NCI-H446 (cell line): ENCODE measurements around the gene ETFA.

Experiments
- DNase-seq, 2 experiments: peaks; one replicate each; lab custom pipeline; 2025; lab: John Stamatoyannopoulos, UW

The ETFA gene

GRCh38 chr15:76311100-76311953 is at the start of gene ETFA:
ETFA (minus strand) TSS chr15:76311469; CDS start chr15:76311388, 81 bp downstream.
- DNase-seq, result peak; percentile 90 to 98

- peak in 1 of 2 experiments; percentile 23 for DNase-seq
Measured at GRCh38 chr15:76360416-76360815, 49.1 kb upstream of the ETFA start.

GRCh38 chr15:76359152-76359551 is 47.9 kb upstream of the ETFA start:
- peak in 1 of 2 experiments; percentile 26 for DNase-seq

GRCh38 chr15:76358453-76358852 is 47.2 kb upstream of the ETFA start:
- DNase-seq, result no peak

- DNase-seq, result no peak
Measured at GRCh38 chr15:76354823-76355440, 43.7 kb upstream of the ETFA start.

DNA sequence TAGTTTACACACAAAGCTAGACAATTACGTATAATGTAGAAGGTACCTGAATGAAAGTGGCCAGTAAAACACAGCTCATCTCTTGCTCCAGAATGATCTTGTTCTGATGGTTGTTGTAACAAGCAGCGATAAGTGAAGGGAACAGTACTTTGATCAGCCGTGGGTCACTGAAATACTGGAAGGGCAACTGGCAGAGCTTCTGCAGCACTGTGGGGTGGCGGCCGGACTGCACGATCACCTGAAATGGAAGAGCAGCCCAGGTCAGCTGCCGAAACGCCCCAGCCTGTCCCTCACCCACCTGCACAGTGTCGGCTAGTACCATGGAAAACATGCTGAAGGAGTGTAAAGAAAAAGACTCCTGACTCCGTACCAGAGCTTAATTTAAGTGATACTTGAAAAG is 42.6 kb upstream of the ETFA start:
- DNase-seq, result no peak

- no peak for DNase-seq
Measured at GRCh38 chr15:76353023-76353577, 41.8 kb upstream of the ETFA start.

GRCh38 chr15:76349301-76350070 is 38.2 kb upstream of the ETFA start:
- DNase-seq, result no peak

- DNase-seq, result no peak
Measured at GRCh38 chr15:76347482-76348055, 36.3 kb upstream of the ETFA start.

DNA sequence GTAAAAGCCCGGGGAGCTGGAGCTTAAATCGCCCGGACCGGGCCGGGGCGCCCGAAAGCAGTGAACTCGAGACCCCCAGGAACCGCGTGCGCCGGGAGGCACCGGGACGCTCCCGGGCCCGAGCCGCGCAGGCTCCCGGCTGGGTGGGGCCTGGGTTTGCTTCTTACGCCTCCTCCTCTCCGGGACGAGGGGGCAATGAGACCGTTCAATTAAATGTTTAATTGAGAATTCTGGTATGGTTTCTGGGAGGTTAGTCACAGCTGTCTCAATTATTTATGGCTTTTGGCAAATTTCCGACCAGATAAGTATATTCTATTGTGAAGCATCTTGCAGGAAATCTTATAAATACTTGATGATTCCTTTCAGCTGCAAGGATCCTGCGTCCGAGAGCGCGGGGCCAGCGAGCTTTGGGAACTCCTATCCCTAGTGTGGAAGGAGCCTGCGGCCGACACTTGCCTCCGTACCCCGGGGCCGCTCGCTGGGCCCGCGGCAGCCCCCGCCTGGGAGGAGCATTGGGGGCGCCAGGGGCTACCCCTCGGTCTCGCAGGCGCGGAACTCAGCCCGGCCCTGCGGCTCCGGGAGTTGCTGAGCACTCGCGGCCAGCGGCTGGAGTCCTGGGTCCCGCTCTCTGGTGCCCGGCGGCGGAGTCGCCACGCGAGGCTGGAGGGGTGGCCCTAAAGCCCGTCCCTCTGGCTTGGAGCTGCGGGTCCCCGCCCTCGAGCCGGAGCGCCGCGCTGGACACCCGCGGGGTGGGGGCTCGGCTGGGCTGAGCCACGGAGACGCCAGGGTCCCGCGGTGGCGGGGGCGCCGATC is 35.6 kb upstream of the ETFA start:
- DNase-seq, result no peak

DNA sequence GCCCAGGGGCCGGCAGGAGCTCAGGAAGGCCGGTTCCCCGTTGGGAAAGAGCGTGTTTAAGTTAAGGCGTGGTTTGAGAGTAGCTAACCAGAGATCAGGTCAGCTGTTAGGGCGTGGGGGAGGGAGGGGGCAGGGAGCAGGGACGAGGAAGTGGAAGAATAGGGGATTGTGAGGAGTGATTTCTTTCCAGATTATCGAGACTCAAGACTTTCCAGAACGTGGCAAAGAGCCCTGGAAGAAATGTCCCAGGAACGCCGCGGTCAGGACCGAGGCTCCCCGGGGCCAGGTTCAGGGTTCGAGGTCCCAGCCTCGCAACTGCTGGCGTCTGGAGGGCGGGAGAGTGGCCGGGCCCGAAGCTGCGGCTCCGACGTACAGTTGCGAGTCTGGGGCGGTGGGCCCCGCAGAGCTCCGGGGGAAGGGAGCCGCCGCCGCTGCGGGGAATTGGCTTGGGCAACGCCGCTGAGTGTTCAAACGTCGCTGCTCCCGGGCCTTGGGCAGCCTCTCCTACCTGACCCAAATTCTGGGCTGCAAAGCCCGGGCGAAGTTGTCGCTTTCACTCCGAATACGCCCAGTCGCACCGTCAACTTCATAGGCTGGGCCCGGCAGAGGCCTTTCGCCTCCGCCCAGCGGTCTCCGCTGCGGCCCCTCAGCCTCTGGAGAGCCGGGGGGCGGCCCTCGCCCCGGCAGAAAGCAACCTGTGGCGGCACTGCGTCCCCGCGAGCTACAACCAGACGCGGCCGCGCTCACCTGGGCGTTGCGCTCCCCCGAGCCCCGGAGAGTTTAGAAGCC is 34.8 kb upstream of the ETFA start:
- DNase-seq, result no peak

DNA sequence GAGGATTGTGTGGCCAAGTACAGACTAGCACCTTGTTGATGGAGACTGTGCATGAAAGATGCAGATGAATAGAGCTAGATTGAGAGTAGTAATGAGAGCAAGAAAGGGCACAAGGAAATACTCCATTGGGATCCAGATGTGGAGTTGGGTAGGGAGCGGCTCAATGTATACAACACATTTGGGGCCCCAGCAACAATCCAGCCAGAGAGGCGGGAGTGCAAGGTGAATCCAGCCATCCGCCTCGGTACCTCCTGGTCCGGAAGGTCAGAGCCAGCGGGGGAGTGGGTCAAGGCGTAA is 34.3 kb upstream of the ETFA start:
- no peak for DNase-seq

DNA sequence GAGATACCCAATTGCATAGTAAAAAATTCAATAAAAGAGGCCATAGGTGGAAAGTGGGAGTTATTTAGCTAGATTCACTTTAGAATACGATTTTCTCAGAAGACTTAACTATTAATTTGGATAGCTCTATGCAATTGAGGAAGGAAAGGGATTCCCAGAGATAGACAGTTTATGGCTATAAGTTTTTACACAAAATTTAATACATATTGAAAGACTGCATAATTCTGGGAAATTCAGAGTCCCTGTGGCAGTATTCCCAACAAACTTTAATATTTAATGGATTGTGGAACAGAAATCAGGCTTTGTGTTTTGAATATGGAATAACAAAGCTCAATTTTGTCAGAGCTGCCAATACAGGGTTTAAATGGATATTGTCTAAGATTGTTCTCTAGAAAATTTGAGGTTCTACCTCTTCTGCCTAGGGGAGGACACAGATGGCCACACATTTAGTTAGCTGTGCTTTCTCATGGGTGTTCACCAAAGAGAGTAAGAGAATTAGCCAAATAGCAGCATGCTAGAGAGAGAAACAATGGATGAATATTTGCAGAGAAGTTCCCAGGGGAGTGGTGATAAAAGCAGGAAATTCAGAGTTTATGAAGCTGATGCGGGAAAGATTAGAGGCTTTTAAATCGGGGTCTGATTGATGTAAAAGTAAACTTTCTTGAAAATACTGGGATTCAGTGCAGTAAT is 33.8 kb upstream of the ETFA start:
- DNase-seq, result no peak

DNA sequence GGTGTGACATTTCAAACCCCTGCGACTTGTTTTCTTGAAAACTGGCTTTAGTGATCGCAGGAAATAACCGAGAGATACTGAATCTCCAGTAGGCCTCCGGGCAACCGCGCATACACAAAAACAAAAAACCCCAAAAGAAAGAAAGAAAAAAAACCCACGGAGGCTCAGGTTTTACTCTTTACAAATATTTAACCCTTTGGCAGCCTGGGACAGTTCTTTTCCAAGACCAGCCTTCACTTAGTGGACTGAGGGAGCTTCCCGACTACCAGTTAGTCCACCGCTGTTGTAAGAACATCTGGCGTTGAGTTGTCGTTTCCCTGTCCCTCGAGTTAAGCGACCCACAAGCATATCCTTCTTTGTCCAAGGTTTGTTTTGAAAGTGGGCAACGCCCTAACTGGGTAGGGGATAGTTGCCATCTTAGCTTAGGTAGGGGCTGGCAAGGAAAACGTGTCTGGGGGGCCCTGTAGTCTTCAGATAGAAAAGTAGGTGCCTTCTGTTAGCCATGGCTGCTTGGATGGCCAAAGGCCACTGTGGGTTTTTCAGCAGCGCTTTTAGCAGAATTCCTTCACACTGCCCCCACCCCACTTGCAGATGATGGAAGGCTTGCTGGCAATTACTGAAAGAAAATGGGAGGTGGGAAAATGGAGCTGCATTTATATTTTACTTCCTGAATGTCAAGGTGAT is 32.2 kb upstream of the ETFA start:
- DNase-seq, result no peak

DNA sequence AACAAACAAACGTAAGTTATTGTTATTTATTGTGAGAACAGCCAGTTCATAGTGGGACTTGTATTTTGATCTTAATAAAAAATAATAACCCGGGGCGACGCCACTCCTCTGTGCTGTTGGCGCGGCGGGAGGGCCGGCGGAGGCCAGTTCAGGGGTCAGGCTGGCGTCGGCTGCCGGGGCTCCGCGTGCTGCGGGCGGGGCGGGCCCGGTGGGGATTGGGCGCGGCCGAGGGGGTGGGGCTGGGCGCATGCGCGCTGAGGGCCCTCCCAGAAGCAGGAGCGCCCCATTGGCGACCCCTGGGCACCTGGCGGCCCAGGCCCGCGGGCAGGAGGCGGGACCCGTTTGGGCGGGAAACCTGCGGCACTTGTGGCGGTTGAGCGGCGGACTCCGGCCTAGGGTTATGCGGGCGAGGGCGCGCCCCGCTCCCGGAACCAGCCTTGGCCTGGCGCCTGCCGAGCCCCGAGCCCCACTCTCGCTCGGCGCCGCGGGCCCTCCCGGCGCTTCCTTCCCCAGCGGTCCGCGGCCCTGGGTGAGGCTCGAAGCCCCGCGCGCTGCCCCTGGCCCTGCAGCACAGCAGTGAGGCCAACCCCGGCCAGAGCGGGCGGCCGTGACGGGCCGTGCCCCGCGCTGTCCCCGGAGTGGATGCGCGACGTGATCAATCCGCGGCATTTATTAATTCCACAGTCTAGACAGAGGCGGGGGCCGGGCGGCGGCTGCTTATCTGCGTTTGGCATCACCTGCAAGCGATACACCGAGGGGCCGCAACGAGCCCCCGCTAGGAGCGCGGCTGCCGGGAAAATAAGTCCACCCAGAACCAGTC is 31.3 kb upstream of the ETFA start:
- DNase-seq, result no peak

- DNase-seq, result no peak
Measured at GRCh38 chr15:76342058-76342381, 30.8 kb upstream of the ETFA start.

GRCh38 chr15:76341366-76342057 is 30.2 kb upstream of the ETFA start:
- DNase-seq, result no peak

DNA sequence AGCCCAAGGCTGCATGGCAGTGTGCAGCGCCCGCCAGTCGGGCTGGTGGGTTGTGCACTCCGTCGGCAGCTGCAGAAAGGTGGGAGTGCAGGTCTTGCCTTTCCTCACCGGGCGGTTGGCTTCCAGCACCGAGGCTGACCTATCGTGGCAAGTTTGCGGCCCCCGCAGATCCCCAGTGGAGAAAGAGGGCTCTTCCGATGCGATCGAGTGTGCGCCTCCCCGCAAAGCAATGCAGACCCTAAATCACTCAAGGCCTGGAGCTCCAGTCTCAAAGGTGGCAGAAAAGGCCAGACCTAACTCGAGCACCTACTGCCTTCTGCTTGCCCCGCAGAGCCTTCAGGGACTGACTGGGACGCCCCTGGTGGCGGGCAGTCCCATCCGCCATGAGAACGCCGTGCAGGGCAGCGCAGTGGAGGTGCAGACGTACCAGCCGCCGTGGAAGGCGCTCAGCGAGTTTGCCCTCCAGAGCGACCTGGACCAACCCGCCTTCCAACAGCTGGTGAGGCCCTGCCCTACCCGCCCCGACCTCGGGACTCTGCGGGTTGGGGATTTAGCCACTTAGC is 29.6 kb upstream of the ETFA start:
- no peak for DNase-seq
